Breast epithelium (tissue), 4 donors: ENCODE measurements around the gene KAT7. TPM values are rescaled to one million over a fixed set of nuclear protein-coding genes. Genes with fewer than 3 reads are reported as not detected.
"Not testable (repeated sequence)": the region's sequence is repeated elsewhere in the genome, so short reads cannot be mapped to it uniquely, and the experiment has no call there.

Experiments
- DNase-seq, 2 donors: peaks; one replicate each; pipeline ENCODE4 v3.0.0-alpha.2; 2019; ENCODE audit warnings: low spot score in 2 of 2
- H3K27ac ChIP-seq, 2 donors: fragments of 200-600 bp; sonication (generic) in 1 of 2; one replicate each; pipeline ENCODE4 v1.5.1; 2016 to 2019; ENCODE audit warnings: mild to moderate bottlenecking in 1 of 2
- H3K27me3 ChIP-seq, 2 donors: fragments of 200-600 bp; sonication (generic) in 1 of 2; one replicate each; pipeline versions ENCODE4 v1.5.1 to v1.6.0; 2017 to 2019; ENCODE audit warnings: control low read depth in 1 of 2, mild to moderate bottlenecking in 1 of 2
- H3K36me3 ChIP-seq: fragments of 200-600 bp; one replicate; pipeline ENCODE4 v1.5.1; 2019
- H3K4me1 ChIP-seq, 2 donors: fragments of 200-600 bp; sonication (generic); one replicate each; pipeline ENCODE4 v1.5.1; 2016 to 2019; ENCODE audit warnings: control low read depth in 1 of 2
- H3K4me3 ChIP-seq, 3 donors: fragments of 200-600 bp; sonication (generic); 1 replicate in 2 of 3; 2 replicates in 1 of 3; pipeline ENCODE4 v1.5.1; 2016 to 2019; ENCODE audit warnings: mild to moderate bottlenecking in 3 of 3, moderate library complexity in 2 of 3
- H3K9me3 ChIP-seq, 2 donors: fragments of 200-600 bp; sonication (generic) in 1 of 2; one replicate each; pipeline ENCODE4 v1.5.1; 2016 to 2019; ENCODE audit warnings: control low read depth in 1 of 2
- CTCF ChIP-seq, 3 donors: fragments of 450-650 bp; IDR thresholded peaks; one replicate each; pipeline ENCODE4 v1.5.1; 2016 to 2017; ENCODE audit warnings: antibody characterized with exemption in 3 of 3, mild to moderate bottlenecking in 3 of 3, moderate library complexity in 3 of 3
- POLR2A ChIP-seq: fragments of 450-650 bp; IDR thresholded peaks from one replicate; pipeline ENCODE4 v1.6.1; 2016; ENCODE audit warnings: antibody characterized with exemption, mild to moderate bottlenecking, moderate library complexity
- POLR2AphosphoS5 ChIP-seq, 3 donors: sonication (generic); formaldehyde crosslinking; IDR thresholded peaks; one replicate each; pipeline ENCODE4 v1.6.1; 2017; ENCODE audit warnings: antibody characterized with exemption in 3 of 3
- intact Hi-C: fragments of 100-400 bp; cut with DNase I; formaldehyde crosslinking; loops from one replicate; pipeline ENCODE4 v1.15.1; 2023; ENCODE audit warnings: low total_unique reads
- total RNA-seq, 3 donors: library from RNA; depleted of rRNA; stranded (reverse); fragments of >200 nt; gene quantifications; one replicate each; pipeline ENCODE4 v1.1.0, GENCODE V29; 2016

KAT7 gene
- total RNA-seq, 3 donors from 2014 or later: 37.6 to 57.4 (median 47.2) TPM

- Histone ChIP-seq H3K4me3 (no peak overlapping the region), H3K27ac (no peak overlapping the region), H3K36me3 (no peaks in the 10 kb centered on the region), H3K9me3 (no peaks in the 10 kb centered on the region), H3K27me3 (no peaks in the 10 kb centered on the region), H3K4me1 (no peaks in the 10 kb centered on the region)
- no peak for DNase-seq
- intact Hi-C loops: loop anchor here (5.0 kb wide), 1 partner anchor 697 kb away; no protein-coding TSS in a partner anchor
- TF ChIP-seq POLR2A (no peak), CTCF (IDR thresholded peaks at IDR 0.05) (no peak), POLR2AphosphoS5 (IDR thresholded peaks at IDR 0.05) (no peak)
These were observed 37.2 kb downstream of the KAT7 start for GRCh38 chr17:49825645-49826044.

GRCh38 chr17:49828325-49828724, 39.8 kb downstream of the KAT7 start:
- H3K4me1 ChIP-seq, DNase-seq, H3K4me3 ChIP-seq, H3K36me3 ChIP-seq, H3K9me3 ChIP-seq, H3K27ac ChIP-seq, H3K27me3 ChIP-seq: not testable (repeated sequence)
- intact Hi-C loops: loop anchor here (5.0 kb wide), 1 partner anchor 694 kb away; no protein-coding TSS in a partner anchor

GRCh38 chr17:49829026-49829425, 40.5 kb downstream of the KAT7 start:
- H3K9me3 ChIP-seq: no peaks in the 10 kb centered on the region
- no peak overlapping the region for H3K27ac ChIP-seq
- no peak for TF ChIP-seq POLR2A
- no peak for TF ChIP-seq CTCF (IDR thresholded peaks at IDR 0.05)
- TF ChIP-seq POLR2AphosphoS5 (IDR thresholded peaks at IDR 0.05): no peak
- H3K4me3 ChIP-seq: no peak overlapping the region
- H3K36me3 ChIP-seq: no peaks in the 10 kb centered on the region
- H3K27me3 ChIP-seq: no peaks in the 10 kb centered on the region
- intact Hi-C loops: loop anchor here (5.0 kb wide), 1 partner anchor 693 kb away; no protein-coding TSS in a partner anchor
- no peak for DNase-seq
- no peaks in the 10 kb centered on the region for H3K4me1 ChIP-seq

GRCh38 chr17:49830605-49831004, 42.1 kb downstream of the KAT7 start:
- H3K9me3 ChIP-seq: no peaks in the 10 kb centered on the region
- H3K36me3 ChIP-seq: no peaks in the 10 kb centered on the region
- no peak overlapping the region for H3K27ac ChIP-seq
- no peaks in the 10 kb centered on the region for H3K27me3 ChIP-seq
- DNase-seq: no peak
- TF ChIP-seq POLR2AphosphoS5 (IDR thresholded peaks at IDR 0.05) (no peak), CTCF (IDR thresholded peaks at IDR 0.05) (no peak), POLR2A (no peak)
- intact Hi-C loops: no loop called here
- H3K4me1 ChIP-seq: peaks cover 0 to under 1% of the 10 kb centered on the region in 2 donors
- no peak overlapping the region for H3K4me3 ChIP-seq

GRCh38 chr17:49832840-49833599, 44.5 kb downstream of the KAT7 start:
- H3K9me3 ChIP-seq: no peaks in the 10 kb centered on the region
- H3K27me3 ChIP-seq: no peaks in the 10 kb centered on the region
- no peak overlapping the region for H3K4me3 ChIP-seq
- no peaks in the 10 kb centered on the region for H3K36me3 ChIP-seq
- H3K4me1 ChIP-seq: peaks cover 0 to 12% of the 10 kb centered on the region in 2 donors
- TF ChIP-seq POLR2AphosphoS5 (IDR thresholded peaks at IDR 0.05) (peak in 1 of 3 donors; percentile 49), POLR2A (no peak)
- intact Hi-C loops: no loop called here
- no peak for DNase-seq
- no peak overlapping the region for H3K27ac ChIP-seq

GRCh38 chr17:49834118-49834743, 45.8 kb downstream of the KAT7 start:
- Histone ChIP-seq H3K4me1 (peaks cover 0 to 12% of the 10 kb centered on the region in 2 donors), H3K4me3 (no peak overlapping the region), H3K9me3 (no peaks in the 10 kb centered on the region), H3K27me3 (no peaks in the 10 kb centered on the region), H3K27ac (no peak overlapping the region), H3K36me3 (no peaks in the 10 kb centered on the region)
- TF ChIP-seq CTCF (IDR thresholded peaks at IDR 0.05): no peak
- TF ChIP-seq POLR2AphosphoS5 (IDR thresholded peaks at IDR 0.05): no peak
- no peak for TF ChIP-seq POLR2A
- DNase-seq: no peak
- intact Hi-C loops: no loop called here
